Thoracic aorta (tissue), 2 donors: ENCODE results near the gene ADAMTS17. TPM values are rescaled to one million over a fixed set of nuclear protein-coding genes. Genes with fewer than 3 reads are reported as not detected.
"Not testable (repeated sequence)": the region's sequence is repeated elsewhere in the genome, so short reads cannot be mapped to it uniquely, and the experiment has no call there.

Experiments used
- ATAC-seq: fragments of 150-250 bp; one replicate; pipeline ENCODE4 v1.8.0; 2017; ENCODE audit warnings: low read depth; ENCODE audit not compliant: insufficient number of reproducible peaks, low FRiP score
- DNase-seq: peaks from one replicate; pipeline ENCODE4 v3.0.0-alpha.2; 2020; ENCODE audit warnings: low spot score
- H3K27ac ChIP-seq, 2 donors: fragments of 200-600 bp; sonication (generic); 1 replicate in 1 of 2; 2 replicates in 1 of 2; pipeline ENCODE4 v1.5.1; 2016; ENCODE audit warnings: mild to moderate bottlenecking in 2 of 2, moderate library complexity in 2 of 2
- H3K27me3 ChIP-seq: fragments of 200-600 bp; sonication (generic); replicated peaks from 2 replicates; pipeline ENCODE4 v1.6.0; 2016; ENCODE audit warnings: mild to moderate bottlenecking; ENCODE audit not compliant: insufficient read depth
- H3K36me3 ChIP-seq: fragments of 200-600 bp; sonication (generic); one replicate; pipeline ENCODE4 v1.5.1; 2016
- H3K4me1 ChIP-seq, 2 donors: fragments of 200-600 bp; sonication (generic); 1 replicate in 1 of 2; 2 replicates in 1 of 2; pipeline versions ENCODE4 v1.5.1 to v1.6.0; 2016; ENCODE audit warnings: low read depth in 2 of 2, mild to moderate bottlenecking in 1 of 2; ENCODE audit not compliant: control insufficient read depth in 1 of 2
- H3K4me3 ChIP-seq: fragments of 200-600 bp; sonication (generic); 2 replicates; pipeline ENCODE4 v1.5.1; 2016; ENCODE audit warnings: mild to moderate bottlenecking
- H3K9me3 ChIP-seq: fragments of 200-600 bp; sonication (generic); 2 replicates; pipeline ENCODE4 v1.5.1; 2016
- total RNA-seq, 2 donors: library from RNA; depleted of rRNA; stranded (reverse); fragments of >200 nt; gene quantifications; one replicate each; pipeline versions ENCODE4 v1.1.0 to v1.2.3, GENCODE V29; 2016
- TF ChIP-seq, protein P1 (sequence below): fragments of 200-600 bp; sonication (generic); IDR thresholded peaks from one replicate; pipeline ENCODE4 v1.5.1; 2019; ENCODE audit warnings: antibody characterized with exemption

Gene ADAMTS17
- total RNA-seq, 2 donors from 2014 or later: 2.8 to 8.1 TPM

DNA sequence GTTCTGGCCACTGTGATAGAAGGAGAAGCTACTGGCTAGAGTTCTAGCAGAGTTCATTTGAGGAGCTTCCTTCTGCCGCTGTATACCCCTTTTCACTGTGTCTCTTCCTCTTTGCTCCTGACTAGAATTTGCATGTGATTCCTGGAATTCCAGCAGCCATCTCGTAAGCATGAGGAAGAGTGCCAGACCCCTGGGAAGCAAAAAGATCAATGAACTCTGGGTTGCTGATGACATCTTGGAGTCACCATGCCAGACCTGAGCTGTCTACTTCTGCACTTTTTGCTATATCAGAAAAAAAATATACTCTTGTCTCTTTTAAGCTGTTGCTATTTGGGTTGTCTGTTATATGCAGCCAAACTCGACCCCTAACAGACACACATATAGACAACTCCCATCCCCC, 3.7 kb upstream of the ADAMTS17 start:
- H3K9me3 ChIP-seq: no peaks in the 10 kb centered on the region
- H3K4me1 ChIP-seq: peaks cover 0 to 16% of the 10 kb centered on the region in 2 donors
- H3K27ac ChIP-seq: no peak overlapping the region
- no peak overlapping the region for H3K4me3 ChIP-seq
- ATAC-seq (no peak), DNase-seq (no peak)
- no peaks in the 10 kb centered on the region for H3K36me3 ChIP-seq
- TF ChIP-seq, protein P1, sequence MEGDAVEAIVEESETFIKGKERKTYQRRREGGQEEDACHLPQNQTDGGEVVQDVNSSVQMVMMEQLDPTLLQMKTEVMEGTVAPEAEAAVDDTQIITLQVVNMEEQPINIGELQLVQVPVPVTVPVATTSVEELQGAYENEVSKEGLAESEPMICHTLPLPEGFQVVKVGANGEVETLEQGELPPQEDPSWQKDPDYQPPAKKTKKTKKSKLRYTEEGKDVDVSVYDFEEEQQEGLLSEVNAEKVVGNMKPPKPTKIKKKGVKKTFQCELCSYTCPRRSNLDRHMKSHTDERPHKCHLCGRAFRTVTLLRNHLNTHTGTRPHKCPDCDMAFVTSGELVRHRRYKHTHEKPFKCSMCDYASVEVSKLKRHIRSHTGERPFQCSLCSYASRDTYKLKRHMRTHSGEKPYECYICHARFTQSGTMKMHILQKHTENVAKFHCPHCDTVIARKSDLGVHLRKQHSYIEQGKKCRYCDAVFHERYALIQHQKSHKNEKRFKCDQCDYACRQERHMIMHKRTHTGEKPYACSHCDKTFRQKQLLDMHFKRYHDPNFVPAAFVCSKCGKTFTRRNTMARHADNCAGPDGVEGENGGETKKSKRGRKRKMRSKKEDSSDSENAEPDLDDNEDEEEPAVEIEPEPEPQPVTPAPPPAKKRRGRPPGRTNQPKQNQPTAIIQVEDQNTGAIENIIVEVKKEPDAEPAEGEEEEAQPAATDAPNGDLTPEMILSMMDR: no peak
- H3K27me3 ChIP-seq: no peaks in the 10 kb centered on the region

DNA sequence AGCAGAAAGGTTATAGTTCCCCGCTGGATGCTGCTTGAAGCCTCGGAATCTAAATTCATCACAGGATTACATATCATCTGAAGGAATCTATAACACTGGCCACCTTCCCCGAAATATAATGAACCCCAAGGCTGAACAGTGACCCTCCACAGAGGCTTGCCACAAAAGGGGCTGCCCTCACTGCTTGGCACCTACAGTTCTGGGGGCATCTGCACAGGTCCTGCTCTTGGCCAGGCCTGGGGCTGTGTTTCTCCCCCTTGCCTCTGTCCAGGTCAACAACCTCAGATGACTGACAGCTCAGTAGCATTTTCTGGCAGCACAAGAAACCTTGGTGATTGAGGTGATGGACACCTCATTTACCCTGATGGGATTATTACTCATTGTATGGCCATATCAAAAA, 1.5 kb upstream of the ADAMTS17 start:
- no peaks in the 10 kb centered on the region for H3K36me3 ChIP-seq
- TF ChIP-seq, protein P1: no peak
- DNase-seq (no peak), ATAC-seq (no peak)
- H3K9me3 ChIP-seq: no peaks in the 10 kb centered on the region
- no peak overlapping the region for H3K27ac ChIP-seq
- peaks cover 0 to 10% of the 10 kb centered on the region in 2 donors for H3K4me1 ChIP-seq
- H3K4me3 ChIP-seq: no peak overlapping the region
- peaks cover 7% of the 10 kb centered on the region for H3K27me3 ChIP-seq

DNA sequence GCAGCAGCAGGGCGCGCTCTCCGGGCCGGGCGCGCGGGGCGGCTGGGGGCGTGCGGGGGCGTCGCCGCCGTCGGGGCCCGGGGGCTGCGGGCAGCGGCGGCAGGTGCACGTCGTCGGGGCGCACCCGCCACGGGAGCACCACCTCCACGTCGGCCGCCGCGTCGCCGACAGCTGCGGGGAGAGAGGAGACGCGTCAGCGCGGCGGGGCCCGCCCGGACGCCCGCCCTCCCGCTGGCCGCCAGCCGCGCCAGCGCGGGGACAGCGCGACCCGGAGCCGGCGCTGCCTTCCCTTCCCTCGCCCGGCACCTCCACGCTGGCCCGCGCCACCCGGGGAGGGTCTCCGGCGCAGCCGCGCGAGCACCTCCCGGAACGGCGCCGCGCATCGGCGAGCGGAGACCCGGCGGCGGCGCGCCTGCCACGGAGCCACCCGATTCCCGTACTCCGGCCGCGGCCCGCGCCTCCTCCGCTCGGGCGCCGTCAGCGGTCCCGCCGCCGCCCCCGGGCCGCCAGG, 481 bp downstream of the ADAMTS17 start:
- TF ChIP-seq, protein P1: no peak
- ATAC-seq: no peak
- peaks cover 7% of the 10 kb centered on the region for H3K27me3 ChIP-seq
- H3K27ac ChIP-seq: peak overlapping the region; percentile 49 to 58
- peaks cover 0 to 10% of the 10 kb centered on the region in 2 donors for H3K4me1 ChIP-seq
- peak overlapping the region; percentile 93 for H3K4me3 ChIP-seq
- no peaks in the 10 kb centered on the region for H3K36me3 ChIP-seq
- no peaks in the 10 kb centered on the region for H3K9me3 ChIP-seq
- DNase-seq: no peak

DNA sequence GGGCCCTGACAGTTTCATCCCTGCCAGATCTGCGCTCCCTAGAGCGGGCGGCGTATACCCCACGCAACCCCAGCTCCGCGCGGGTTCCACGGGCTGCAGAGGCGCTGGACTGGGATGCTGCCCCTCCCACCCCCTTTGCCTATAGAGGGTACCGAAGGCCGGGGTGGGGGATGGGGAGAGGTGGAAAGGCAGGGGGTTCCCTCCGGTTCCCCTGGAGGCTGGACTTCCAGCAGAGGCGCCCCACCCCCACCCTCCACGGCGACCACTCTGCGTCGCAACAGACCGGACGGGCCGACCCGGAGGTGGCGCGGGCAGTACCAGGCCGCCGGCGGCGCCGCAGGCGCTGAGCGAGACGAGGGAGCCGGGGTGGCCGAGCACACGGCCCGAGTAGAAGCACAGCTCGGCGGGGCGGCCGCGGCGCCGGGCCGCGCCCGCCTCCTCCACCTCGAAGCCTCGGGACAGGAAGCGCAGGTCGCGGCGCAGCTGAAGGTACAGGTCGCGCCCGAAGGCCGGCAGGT, 995 bp downstream of the ADAMTS17 start:
- TF ChIP-seq, protein P1: no peak
- Histone ChIP-seq H3K27me3 (peaks cover 7% of the 10 kb centered on the region), H3K4me3 (peak overlapping the region; percentile 62), H3K4me1 (peaks cover 0 to 10% of the 10 kb centered on the region in 2 donors), H3K36me3 (no peaks in the 10 kb centered on the region), H3K27ac (no peak overlapping the region), H3K9me3 (no peaks in the 10 kb centered on the region)
- ATAC-seq (no peak), DNase-seq (no peak)

DNA sequence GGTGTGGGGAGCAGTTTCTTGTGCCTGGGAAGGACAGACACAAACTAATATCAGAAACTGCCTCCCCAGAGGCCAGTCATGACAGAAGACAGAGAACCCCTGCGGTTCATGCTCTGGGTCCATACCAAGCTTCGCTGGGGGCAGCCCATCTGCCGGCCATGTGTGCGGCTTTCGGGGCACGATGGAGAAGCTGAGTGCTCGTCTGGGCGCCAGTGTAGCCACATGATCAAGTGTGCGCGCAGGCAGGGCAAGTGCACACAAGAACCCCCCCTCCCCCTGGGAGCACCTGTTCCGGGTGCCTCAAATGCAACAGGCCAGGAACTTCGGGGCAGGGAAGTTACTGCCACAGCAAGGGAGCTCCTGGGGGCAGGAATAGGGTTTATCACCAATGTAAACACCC, 1.8 kb downstream of the ADAMTS17 start:
- ATAC-seq: no peak
- TF ChIP-seq, protein P1: no peak
- H3K4me3 ChIP-seq: no peak overlapping the region
- peaks cover 0 to 10% of the 10 kb centered on the region in 2 donors for H3K4me1 ChIP-seq
- no peaks in the 10 kb centered on the region for H3K9me3 ChIP-seq
- no peaks in the 10 kb centered on the region for H3K36me3 ChIP-seq
- no peak overlapping the region for H3K27ac ChIP-seq
- DNase-seq: no peak
- H3K27me3 ChIP-seq: peaks cover 7% of the 10 kb centered on the region

DNA sequence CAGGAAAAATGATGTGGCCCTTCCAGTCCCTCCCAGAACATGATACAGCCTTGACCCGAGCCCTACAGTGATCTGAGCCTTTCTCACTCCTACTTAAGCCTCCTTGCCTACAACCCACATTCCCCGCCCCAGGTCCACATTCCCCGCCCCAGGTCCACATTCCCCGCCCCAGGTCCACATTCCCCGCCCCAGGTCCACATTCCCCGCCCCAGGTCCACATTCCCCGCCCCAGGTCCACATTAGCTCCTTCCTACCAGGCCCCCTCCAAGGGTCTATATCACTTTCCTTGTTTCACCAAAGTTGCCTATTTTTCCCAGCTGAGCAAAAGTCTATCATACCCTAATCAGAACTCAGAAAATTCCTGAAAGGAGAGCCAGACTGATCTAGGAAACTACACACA, 2.3 kb downstream of the ADAMTS17 start:
- DNase-seq, H3K27ac ChIP-seq, H3K36me3 ChIP-seq, H3K4me1 ChIP-seq, H3K27me3 ChIP-seq, H3K9me3 ChIP-seq, ATAC-seq, H3K4me3 ChIP-seq: not testable (repeated sequence)
